Liver (tissue), 9 donors: ENCODE data around the gene RFC3. TPM values are rescaled to one million over a fixed set of nuclear protein-coding genes. Genes with fewer than 3 reads are reported as not detected.

Experiments used
- DNase-seq: peaks from one replicate; pipeline ENCODE4 v3.0.0-alpha.2; 2017; ENCODE audit warnings: low spot score
- H3K27ac ChIP-seq, 2 donors: one replicate each; pipeline ENCODE4 v1.7.0; 2013; ENCODE audit warnings: inconsistent platforms in 2 of 2, low read length in 2 of 2, control low read depth in 1 of 2, low read depth in 1 of 2, mild to moderate bottlenecking in 1 of 2
- H3K27me3 ChIP-seq, 4 donors: one replicate each; pipeline versions ENCODE4 v1.6.1 to v1.7.0; 2013; ENCODE audit warnings: low read length in 3 of 4, inconsistent platforms in 1 of 4, mild to moderate bottlenecking in 1 of 4, moderate library complexity in 1 of 4; ENCODE audit not compliant: control insufficient read depth in 4 of 4, insufficient read depth in 4 of 4
- H3K36me3 ChIP-seq, 4 donors: one replicate each; pipeline versions ENCODE4 v1.6.1 to v1.7.0; 2013; ENCODE audit warnings: low read length in 3 of 4, mild to moderate bottlenecking in 3 of 4, low read depth in 1 of 4, moderate library complexity in 1 of 4; ENCODE audit not compliant: control insufficient read depth in 4 of 4, insufficient read depth in 3 of 4
- H3K4me1 ChIP-seq, 4 donors: one replicate each; pipeline versions ENCODE4 v1.6.1 to v1.7.0; 2013; ENCODE audit warnings: low read length in 3 of 4, mild to moderate bottlenecking in 3 of 4, moderate library complexity in 1 of 4; ENCODE audit not compliant: control insufficient read depth in 4 of 4, insufficient read depth in 4 of 4
- H3K4me3 ChIP-seq, 3 donors: one replicate each; pipeline versions ENCODE4 v1.6.1 to v1.7.0; 2013; ENCODE audit warnings: low read length in 3 of 3, control low read depth in 1 of 3, low read depth in 1 of 3, mild to moderate bottlenecking in 1 of 3
- H3K9ac ChIP-seq, 2 donors: one replicate each; pipeline ENCODE4 v1.7.0; 2013; ENCODE audit warnings: low read length in 2 of 2, mild to moderate bottlenecking in 2 of 2, moderate library complexity in 2 of 2, control low read depth in 1 of 2, low read depth in 1 of 2
- H3K9me3 ChIP-seq, 4 donors: one replicate each; pipeline versions ENCODE4 v1.6.1 to v1.7.0; 2013; ENCODE audit warnings: low read length in 3 of 4; ENCODE audit not compliant: control insufficient read depth in 4 of 4
- ATF3 ChIP-seq: IDR thresholded peaks from 2 replicates; pipeline ENCODE4 v1.6.1; 2016; ENCODE audit warnings: antibody characterized with exemption
- CTCF ChIP-seq: fragments of 150-350 bp; IDR thresholded peaks from 2 replicates; pipeline ENCODE4 v1.5.1; 2017; ENCODE audit warnings: improper control_type of control experiment, low read depth, low read length; ENCODE audit not compliant: missing input control
- EGR1 ChIP-seq, 2 donors: IDR thresholded peaks; 2 replicates each; pipeline ENCODE4 v1.6.1; 2016 to 2018; ENCODE audit warnings: antibody characterized with exemption in 2 of 2, low read depth in 2 of 2
- FOXA1 ChIP-seq: IDR thresholded peaks from 2 replicates; pipeline ENCODE4 v1.6.1; 2016; ENCODE audit warnings: antibody characterized with exemption
- FOXA2 ChIP-seq: IDR thresholded peaks from 2 replicates; pipeline ENCODE4 v1.6.1; 2016; ENCODE audit warnings: antibody characterized with exemption
- GABPA ChIP-seq, 2 donors: IDR thresholded peaks in 1 of 2; conservative IDR thresholded peaks in 1 of 2; 2 replicates each; pipeline ENCODE4 v1.6.1; 2016; ENCODE audit warnings: antibody characterized with exemption in 2 of 2, mild to moderate bottlenecking in 1 of 2, moderate library complexity in 1 of 2
- HNF4A ChIP-seq, 2 donors: conservative IDR thresholded peaks; 2 replicates each; pipeline ENCODE4 v1.6.1; 2016; ENCODE audit warnings: antibody characterized with exemption in 2 of 2, mild to moderate bottlenecking in 2 of 2
- HNF4G ChIP-seq: IDR thresholded peaks from 2 replicates; pipeline ENCODE4 v1.6.1; 2016; ENCODE audit warnings: antibody characterized with exemption
- JUND ChIP-seq, 2 donors: IDR thresholded peaks; 2 replicates each; pipeline ENCODE4 v1.6.1; 2016; ENCODE audit warnings: antibody characterized with exemption in 2 of 2
- NR2F2 ChIP-seq: IDR thresholded peaks from 2 replicates; pipeline ENCODE4 v1.6.1; 2016; ENCODE audit warnings: antibody characterized with exemption
- REST ChIP-seq: IDR thresholded peaks from 2 replicates; pipeline ENCODE4 v1.6.1; 2016; ENCODE audit warnings: antibody characterized with exemption, mild to moderate bottlenecking
- RXRA ChIP-seq, 2 donors: IDR thresholded peaks; 2 replicates each; pipeline ENCODE4 v1.6.1; 2017 to 2018; ENCODE audit warnings: antibody characterized with exemption in 2 of 2, mild to moderate bottlenecking in 1 of 2
- SP1 ChIP-seq: IDR thresholded peaks from 2 replicates; pipeline ENCODE4 v1.6.1; 2018; ENCODE audit warnings: antibody characterized with exemption, mild to moderate bottlenecking
- TAF1 ChIP-seq: conservative IDR thresholded peaks from 2 replicates; pipeline ENCODE4 v1.6.1; 2016; ENCODE audit warnings: antibody characterized with exemption, mild to moderate bottlenecking
- YY1 ChIP-seq: IDR thresholded peaks from 2 replicates; pipeline ENCODE4 v1.6.1; 2016; ENCODE audit warnings: antibody characterized with exemption, mild to moderate bottlenecking
- WGBS: extraction: QIAGEN DNeasy Blood & Tissue Kit; methylation state at CpG from one replicate; pipeline ENCODE4 v1.1.7; 2013; 5-methylcytosine and 5-hydroxymethylcytosine counted together
- polyA plus RNA-seq, 2 donors: library from polyadenylated mRNA; stranded (reverse) in 1 of 2; unstranded in 1 of 2; fragments of 200-250 nt in 1 of 2; fragments of >200 nt in 1 of 2; fragmentation: Nextera tagmentation in 1 of 2; extraction: Ambion mirVana in 1 of 2; gene quantifications; one replicate each; pipeline versions ENCODE4 v1.2.1 to v1.2.3, GENCODE V29; 2013 to 2015
- total RNA-seq, 2 donors: library from RNA; depleted of rRNA; stranded (reverse); fragments of >200 nt; gene quantifications; one replicate each; pipeline ENCODE4 v1.2.3, GENCODE V29; 2014
- donor health status: healthy.
- donor health status: healthy.
- donor health status: healthy.
- donor health status: healthy.
- donor health status: healthy.

RFC3 gene
- total and polyA plus RNA-seq, 4 donors, result 1.9 to 19.1 (median 3.0) TPM

- no peak for TF ChIP-seq CTCF
- no peak for TF ChIP-seq SP1
- no peak for TF ChIP-seq TAF1
- no peak for TF ChIP-seq YY1
- no peak for TF ChIP-seq RXRA (IDR thresholded peaks at IDR 0.05)
- TF ChIP-seq JUND (IDR thresholded peaks at IDR 0.05), result no peak
These were observed 49.5 kb downstream of the RFC3 start (continued) for GRCh38 chr13:33867472-33867871.

- no peaks in the 10 kb centered on the region for H3K27me3 ChIP-seq
- no peaks in the 10 kb centered on the region for H3K9me3 ChIP-seq
- H3K36me3 ChIP-seq, result no peaks in the 10 kb centered on the region
- no peak overlapping the region for H3K4me3 ChIP-seq
- no peak overlapping the region for H3K9ac ChIP-seq
- DNase-seq, result no peak
- peaks cover 4 to 19% (median 15%) of the 10 kb centered on the region in 4 donors for H3K4me1 ChIP-seq
- no peak for TF ChIP-seq CTCF
- TF ChIP-seq HNF4G, result no peak
- no peak for TF ChIP-seq NR2F2
- no peak for TF ChIP-seq JUND (IDR thresholded peaks at IDR 0.05)
- TF ChIP-seq REST, result no peak
- no peak for TF ChIP-seq FOXA1
- TF ChIP-seq YY1, result no peak
- no peak for TF ChIP-seq FOXA2
- TF ChIP-seq GABPA (IDR thresholded peaks at IDR 0.05 in 1 of 2, conservative IDR thresholded peaks at IDR 0.05 in 1 of 2), result no peak
- TF ChIP-seq TAF1, result no peak
- no peak for TF ChIP-seq RXRA (IDR thresholded peaks at IDR 0.05)
- no peak for TF ChIP-seq ATF3
- no peak for TF ChIP-seq HNF4A (conservative IDR thresholded peaks at IDR 0.05)
- TF ChIP-seq EGR1 (IDR thresholded peaks at IDR 0.05; ENCODE audit: low read depth in 2 of 2), result no peak
- 96% methylated on average over 3 of the region's 3 CpGs for WGBS
- H3K27ac ChIP-seq, result no peak overlapping the region
These were observed 50.5 kb downstream of the RFC3 start for GRCh38 chr13:33868343-33868994.
